Caki2 (cell line): ENCODE data around the gene KLHL20. TPM values are rescaled to one million over a fixed set of nuclear protein-coding genes. Genes with fewer than 3 reads are reported as not detected.
"Not testable (repeated sequence)": the region's sequence is repeated elsewhere in the genome, so short reads cannot be mapped to it uniquely, and the experiment has no call there.

Experiments
- DNase-seq: peaks from one replicate; pipeline ENCODE4 v3.0.0-alpha.2; 2015; ENCODE audit warnings: low read depth
- in situ Hi-C: cut with HindIII; loops from 2 replicates; pipeline ENCODE4 v1.10.0; 2016; ENCODE audit warnings: low sequenced_read_pairs, low pct_unique_long_range_greater_than_20kb, mixed read lengths
- total RNA-seq: library from RNA; depleted of rRNA; stranded (reverse); fragments of >200 nt; shearing (Covaris generic); gene quantifications from 2 replicates; pipeline ENCODE4 v1.2.3, GENCODE V29; 2014; ENCODE audit warnings: low replicate concordance; rRNA removed

The KLHL20 gene
- total RNA-seq, 1 experiment from 2014 or later = 1.8 TPM

GRCh38 chr1:173813654-173814053 lies 98.9 kb downstream of the KLHL20 start:
- DNase-seq, in situ Hi-C loops: not testable (repeated sequence)

- DNase-seq = no peak
- in situ Hi-C loops = no loop called here
Measured at GRCh38 chr1:173818459-173818858, 103.7 kb downstream of the KLHL20 start.

GRCh38 chr1:173821680-173822079 lies 106.9 kb downstream of the KLHL20 start:
- DNase-seq = no peak
- in situ Hi-C loops = no loop called here

- no peak for DNase-seq
- in situ Hi-C loops = no loop called here
Measured at GRCh38 chr1:173823781-173824314, 109.1 kb downstream of the KLHL20 start.

GRCh38 chr1:173824315-173825081 lies 109.7 kb downstream of the KLHL20 start, which contains the start of the genes CENPL and DARS2:
Gene CENPL, minus strand, starts transcription at chr1:173824883. Its CDS starts 13,584 bp downstream, at chr1:173811299.
Gene DARS2, plus strand, starts transcription at chr1:173824673. Its CDS starts 557 bp downstream, at chr1:173825230.
- in situ Hi-C loops = no loop called here
- DNase-seq = peak; percentile 97

GRCh38 chr1:173827611-173828010 lies 112.8 kb downstream of the KLHL20 start:
- no peak for DNase-seq
- in situ Hi-C loops = no loop called here

GRCh38 chr1:173832748-173833147 lies 118.0 kb downstream of the KLHL20 start:
- in situ Hi-C loops = no loop called here
- DNase-seq = no peak

Other genes starting within 250 kb of the KLHL20 start
- gene PRDX6, start 237.6 kb upstream of the KLHL20 start, total RNA-seq = 251 and 349 TPM in 2 replicates
- not detected in 2 replicates for gene SLC9C2, start 111.9 kb upstream of the KLHL20 start, total RNA-seq
- gene TEX50, start 79.6 kb upstream of the KLHL20 start, total RNA-seq = not detected in 2 replicates
- 0.91 and 1.9 TPM in 2 replicates for gene ANKRD45, start 45.1 kb upstream of the KLHL20 start, total RNA-seq
- gene DARS2, start 109.7 kb downstream of the KLHL20 start, total RNA-seq = 39.1 and 41.9 TPM in 2 replicates
- 14.2 and 27.1 TPM in 2 replicates for gene CENPL, start 109.9 kb downstream of the KLHL20 start, total RNA-seq
- 193 and 209 TPM in 2 replicates for gene GAS5, start 153.0 kb downstream of the KLHL20 start, total RNA-seq
- gene ZBTB37, start 153.4 kb downstream of the KLHL20 start, total RNA-seq = 0.64 and 0.67 TPM in 2 replicates
- 1.3 TPM in 1 of 2 replicates, not detected in the other for gene SERPINC1, start 202.3 kb downstream of the KLHL20 start, total RNA-seq